Smooth muscle cell (in vitro differentiated cells): Measurements from ENCODE around the gene CTNND2. TPM values are rescaled to one million over a fixed set of nuclear protein-coding genes. Genes with fewer than 3 reads are reported as not detected.

Source experiments
- DNase-seq: peaks from one replicate; lab custom pipeline; 2025; ENCODE audit not compliant: unreplicated experiment; lab: John Stamatoyannopoulos, UW
- H2AFZ ChIP-seq: fragments of 200-600 bp; sonication (generic); 2 replicates; pipeline ENCODE4 v1.6.0; 2016; ENCODE audit warnings: antibody characterized with exemption, low read depth, mild to moderate bottlenecking
- H3F3A ChIP-seq: fragments of 200-600 bp; sonication (generic); 2 replicates; pipeline ENCODE4 v1.6.0; 2017; ENCODE audit warnings: antibody characterized with exemption, low read depth
- H3K27ac ChIP-seq: fragments of 200-600 bp; sonication (generic); 2 replicates; pipeline ENCODE4 v1.5.1; 2016; ENCODE audit warnings: low read depth, mild to moderate bottlenecking
- H3K27me3 ChIP-seq: fragments of 200-600 bp; sonication (generic); 2 replicates; pipeline ENCODE4 v1.6.1; 2016; ENCODE audit warnings: low read depth, mild to moderate bottlenecking
- H3K36me3 ChIP-seq: fragments of 200-600 bp; sonication (generic); 2 replicates; pipeline ENCODE4 v1.5.1; 2016; ENCODE audit warnings: low read depth
- H3K4me1 ChIP-seq: fragments of 200-600 bp; sonication (generic); 2 replicates; pipeline ENCODE4 v1.5.1; 2016; ENCODE audit warnings: low read depth
- H3K4me2 ChIP-seq: fragments of 200-600 bp; sonication (generic); 2 replicates; pipeline ENCODE4 v1.6.0; 2016; ENCODE audit warnings: mild to moderate bottlenecking
- H3K4me3 ChIP-seq: fragments of 200-600 bp; sonication (generic); 2 replicates; pipeline ENCODE4 v1.5.1; 2016; ENCODE audit warnings: mild to moderate bottlenecking
- H3K79me2 ChIP-seq: fragments of 200-600 bp; sonication (generic); 2 replicates; pipeline ENCODE4 v1.6.0; 2016; ENCODE audit warnings: low read depth, mild to moderate bottlenecking
- H3K9ac ChIP-seq: fragments of 200-600 bp; sonication (generic); 2 replicates; pipeline ENCODE4 v1.6.0; 2016; ENCODE audit warnings: low read depth
- H3K9me3 ChIP-seq: fragments of 200-600 bp; sonication (generic); replicated peaks from 2 replicates; pipeline ENCODE4 v1.5.1; 2016; ENCODE audit warnings: low read depth
- H4K20me1 ChIP-seq: fragments of 200-600 bp; sonication (generic); 2 replicates; pipeline ENCODE4 v1.6.0; 2016; ENCODE audit warnings: low read depth
- WGBS: methylation state at CpG from one replicate; pipeline ENCODE4 v1.1.7; 2016; ENCODE audit warnings: low lambda C conversion rate; 5-methylcytosine and 5-hydroxymethylcytosine counted together
- polyA plus RNA-seq: library from polyadenylated mRNA; unstranded; fragments of >200 nt; fragmentation: Nextera tagmentation; extraction: Ambion mirVana; gene quantifications from 2 replicates; pipeline ENCODE4 v1.2.1, GENCODE V29; 2016
- total RNA-seq: library from RNA; depleted of rRNA; stranded (reverse); fragments of >200 nt; gene quantifications from 2 replicates; pipeline ENCODE4 v1.2.3, GENCODE V29; 2014
- TF ChIP-seq, protein P1 (sequence below): fragments of 200-600 bp; sonication (generic); IDR thresholded peaks from 2 replicates; pipeline ENCODE4 v1.5.1; 2017; ENCODE audit warnings: borderline replicate concordance, mild to moderate bottlenecking, antibody characterized with exemption; ENCODE audit not compliant: insufficient read depth, poor library complexity, severe bottlenecking

Gene CTNND2
- total and polyA plus RNA-seq, 2 experiments from 2014 or later = 2.7 to 5.8 TPM

DNA sequence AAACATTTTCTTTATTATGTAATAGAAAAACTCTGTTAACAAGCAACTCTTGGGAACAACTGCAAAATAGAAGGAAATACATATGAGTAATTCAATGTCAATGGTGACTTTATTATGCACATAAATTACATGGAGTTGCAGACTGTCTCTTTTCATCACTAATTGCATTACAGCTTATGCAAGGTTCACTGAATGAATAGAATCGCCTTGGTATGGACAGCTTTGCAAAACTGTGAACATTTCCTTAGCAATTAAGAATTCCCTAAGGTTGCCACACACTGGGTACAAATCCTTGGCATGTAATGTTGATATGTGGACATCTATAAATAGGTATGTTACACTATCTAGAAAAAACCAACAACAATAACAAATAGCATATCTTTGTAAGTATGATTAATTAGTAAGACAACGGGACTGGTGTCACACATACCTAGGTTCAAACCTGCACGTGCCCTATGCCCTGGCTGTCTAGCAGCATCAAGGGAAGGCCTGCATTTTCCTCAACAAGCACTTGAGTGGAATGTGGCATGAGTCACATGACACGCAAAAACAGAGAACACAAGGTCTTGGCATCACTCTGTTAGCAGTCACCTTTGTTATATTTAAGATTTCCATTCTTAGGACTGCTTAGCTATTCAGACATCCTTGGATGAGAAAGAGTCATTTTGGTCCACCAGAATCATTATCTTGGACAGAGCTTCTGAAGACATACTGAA, 263.9 kb downstream of the CTNND2 start:
- Histone ChIP-seq H3K4me2 (no peak overlapping the region), H3K4me1 (no peaks in the 10 kb centered on the region), H4K20me1 (no peaks in the 10 kb centered on the region), H3K79me2 (no peaks in the 10 kb centered on the region), H2AFZ (no peak overlapping the region), H3K4me3 (no peak overlapping the region), H3K9ac (no peak overlapping the region), H3F3A (no peaks in the 10 kb centered on the region), H3K27me3 (no peaks in the 10 kb centered on the region), H3K9me3 (no peaks in the 10 kb centered on the region), H3K36me3 (no peaks in the 10 kb centered on the region), H3K27ac (no peak overlapping the region)
- WGBS = 93% methylated on average over 4 of the region's 4 CpGs
- TF ChIP-seq, protein P1, sequence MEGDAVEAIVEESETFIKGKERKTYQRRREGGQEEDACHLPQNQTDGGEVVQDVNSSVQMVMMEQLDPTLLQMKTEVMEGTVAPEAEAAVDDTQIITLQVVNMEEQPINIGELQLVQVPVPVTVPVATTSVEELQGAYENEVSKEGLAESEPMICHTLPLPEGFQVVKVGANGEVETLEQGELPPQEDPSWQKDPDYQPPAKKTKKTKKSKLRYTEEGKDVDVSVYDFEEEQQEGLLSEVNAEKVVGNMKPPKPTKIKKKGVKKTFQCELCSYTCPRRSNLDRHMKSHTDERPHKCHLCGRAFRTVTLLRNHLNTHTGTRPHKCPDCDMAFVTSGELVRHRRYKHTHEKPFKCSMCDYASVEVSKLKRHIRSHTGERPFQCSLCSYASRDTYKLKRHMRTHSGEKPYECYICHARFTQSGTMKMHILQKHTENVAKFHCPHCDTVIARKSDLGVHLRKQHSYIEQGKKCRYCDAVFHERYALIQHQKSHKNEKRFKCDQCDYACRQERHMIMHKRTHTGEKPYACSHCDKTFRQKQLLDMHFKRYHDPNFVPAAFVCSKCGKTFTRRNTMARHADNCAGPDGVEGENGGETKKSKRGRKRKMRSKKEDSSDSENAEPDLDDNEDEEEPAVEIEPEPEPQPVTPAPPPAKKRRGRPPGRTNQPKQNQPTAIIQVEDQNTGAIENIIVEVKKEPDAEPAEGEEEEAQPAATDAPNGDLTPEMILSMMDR = no peak
- no peak for DNase-seq

DNA sequence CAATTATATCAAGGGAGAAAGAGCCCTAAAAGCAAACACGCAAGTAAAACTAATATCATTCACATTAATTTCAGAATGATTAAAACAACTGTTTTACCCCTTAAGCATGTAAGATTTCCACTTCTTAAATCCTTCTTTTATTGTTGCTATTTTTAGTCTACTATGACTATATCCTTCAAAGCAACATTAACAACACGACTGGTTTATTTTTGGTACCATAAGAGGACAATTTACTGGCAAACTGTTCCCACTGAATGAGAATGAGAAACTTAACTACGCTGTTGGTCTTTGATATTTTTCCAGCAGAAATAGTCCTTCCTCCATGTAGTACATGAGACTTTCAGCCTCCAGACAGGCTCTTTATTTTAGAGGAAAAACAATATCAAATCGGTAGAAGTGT, 281.5 kb downstream of the CTNND2 start:
- Histone ChIP-seq H3K9ac (no peak overlapping the region), H2AFZ (no peak overlapping the region), H4K20me1 (no peaks in the 10 kb centered on the region), H3K27me3 (no peaks in the 10 kb centered on the region), H3K27ac (no peak overlapping the region), H3K4me2 (no peak overlapping the region), H3K9me3 (no peaks in the 10 kb centered on the region), H3K79me2 (no peaks in the 10 kb centered on the region), H3F3A (no peaks in the 10 kb centered on the region), H3K4me1 (no peaks in the 10 kb centered on the region), H3K4me3 (no peak overlapping the region), H3K36me3 (no peaks in the 10 kb centered on the region)
- no peak for DNase-seq
- WGBS = 88% methylated on average over 4 of the region's 4 CpGs
- TF ChIP-seq, protein P1 = no peak

DNA sequence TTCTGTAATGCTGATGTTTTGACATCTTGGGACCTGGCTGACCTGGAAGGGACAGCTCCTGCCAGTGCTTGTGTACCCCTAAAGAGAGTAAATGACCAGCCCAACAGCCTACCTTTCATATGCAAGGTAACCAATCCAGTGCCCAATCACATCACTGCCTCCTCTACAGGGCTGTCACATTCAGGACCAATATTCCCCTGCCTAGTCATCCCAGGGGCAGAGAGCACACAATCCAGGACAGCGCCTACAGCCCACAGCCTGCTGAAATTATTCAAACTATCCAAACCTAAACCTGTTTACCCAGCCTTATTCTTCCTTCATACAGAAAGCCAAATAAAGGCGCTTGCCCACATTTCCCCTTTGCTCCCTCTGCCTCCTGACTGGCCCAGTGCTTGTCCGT, 284.1 kb downstream of the CTNND2 start:
- no peaks in the 10 kb centered on the region for H3K79me2 ChIP-seq
- H3F3A ChIP-seq = no peaks in the 10 kb centered on the region
- no peaks in the 10 kb centered on the region for H3K27me3 ChIP-seq
- no peak for DNase-seq
- no peaks in the 10 kb centered on the region for H3K9me3 ChIP-seq
- TF ChIP-seq, protein P1 = no peak
- no peak overlapping the region for H3K4me2 ChIP-seq
- H3K9ac ChIP-seq = no peak overlapping the region
- WGBS = 94% methylated on average over 3 of the region's 3 CpGs
- H4K20me1 ChIP-seq = no peaks in the 10 kb centered on the region
- H2AFZ ChIP-seq = no peak overlapping the region
- no peak overlapping the region for H3K27ac ChIP-seq
- H3K4me1 ChIP-seq = no peaks in the 10 kb centered on the region
- H3K36me3 ChIP-seq = no peaks in the 10 kb centered on the region
- H3K4me3 ChIP-seq = no peak overlapping the region
